ENCODE results near the gene OLIG1. TPM values are rescaled to one million over a fixed set of nuclear protein-coding genes. Genes with fewer than 3 reads are reported as not detected.

Gene OLIG1
- total RNA-seq, 2 donors from 2014 or later = 0.20 TPM; not detected in 1

- Mint-ChIP-seq H3K27me3 (peaks cover 42 to 57% of the 10 kb centered on the region in 2 donors), H3K9me3 (no peaks in the 10 kb centered on the region), H3K36me3 (no peaks in the 10 kb centered on the region), H3K4me1 (ENCODE audit: low read depth in 2 of 2) (peaks cover 16 to 36% of the 10 kb centered on the region in 2 donors), H3K4me3 (no peak overlapping the region), H3K27ac (no peak overlapping the region)
- no peak for DNase-seq (ENCODE audit: low spot score)
- ATAC-seq = no peak
These were observed 5.2 kb downstream of the OLIG1 start for GRCh38 chr21:33075128-33075527.

GRCh38 chr21:33075596-33076195, 5.8 kb downstream of the OLIG1 start:
- Mint-ChIP-seq H3K27ac (no peak overlapping the region), H3K27me3 (peaks cover 45 to 57% of the 10 kb centered on the region in 2 donors), H3K36me3 (no peaks in the 10 kb centered on the region), H3K4me3 (no peak overlapping the region), H3K4me1 (ENCODE audit: low read depth in 2 of 2) (peaks cover 16 to 36% of the 10 kb centered on the region in 2 donors), H3K9me3 (no peaks in the 10 kb centered on the region)
- ATAC-seq (no peak), DNase-seq (ENCODE audit: low spot score) (no peak)

- Mint-ChIP-seq H3K4me3 (no peak overlapping the region), H3K36me3 (no peaks in the 10 kb centered on the region), H3K9me3 (no peaks in the 10 kb centered on the region), H3K27me3 (peaks cover 42 to 57% of the 10 kb centered on the region in 2 donors), H3K4me1 (ENCODE audit: low read depth in 2 of 2) (peaks cover 16 to 30% of the 10 kb centered on the region in 2 donors), H3K27ac (no peak overlapping the region)
- ATAC-seq (no peak), DNase-seq (ENCODE audit: low spot score) (no peak)
These were observed 6.8 kb downstream of the OLIG1 start for GRCh38 chr21:33076600-33077329.

GRCh38 chr21:33078907-33079582, 9.1 kb downstream of the OLIG1 start:
- H3K27me3 Mint-ChIP-seq = peaks cover 25 to 34% of the 10 kb centered on the region in 2 donors
- no peaks in the 10 kb centered on the region for H3K9me3 Mint-ChIP-seq
- H3K4me1 Mint-ChIP-seq (ENCODE audit: low read depth in 2 of 2) = peaks cover 10 to 26% of the 10 kb centered on the region in 2 donors
- no peak overlapping the region for H3K4me3 Mint-ChIP-seq
- DNase-seq (ENCODE audit: low spot score) (peak; percentile 80), ATAC-seq (peak; percentile 97 to 98)
- H3K27ac Mint-ChIP-seq = peak overlapping the region in 1 of 2 donors; percentile 57
- H3K36me3 Mint-ChIP-seq = no peaks in the 10 kb centered on the region

- Mint-ChIP-seq H3K4me1 (ENCODE audit: low read depth in 2 of 2) (peaks cover 10 to 26% of the 10 kb centered on the region in 2 donors), H3K4me3 (no peak overlapping the region), H3K27me3 (peaks cover 22 to 36% of the 10 kb centered on the region in 2 donors), H3K27ac (peak overlapping the region in 1 of 2 donors; percentile 38), H3K36me3 (no peaks in the 10 kb centered on the region), H3K9me3 (no peaks in the 10 kb centered on the region)
- no peak for ATAC-seq
- no peak for DNase-seq (ENCODE audit: low spot score)
These were observed 10.4 kb downstream of the OLIG1 start for GRCh38 chr21:33080376-33080775.

GRCh38 chr21:33080776-33081175, 10.8 kb downstream of the OLIG1 start:
- peaks cover 21 to 37% of the 10 kb centered on the region in 2 donors for H3K27me3 Mint-ChIP-seq
- no peak for ATAC-seq
- H3K4me3 Mint-ChIP-seq = no peak overlapping the region
- peaks cover 10 to 26% of the 10 kb centered on the region in 2 donors for H3K4me1 Mint-ChIP-seq (ENCODE audit: low read depth in 2 of 2)
- no peaks in the 10 kb centered on the region for H3K36me3 Mint-ChIP-seq
- DNase-seq (ENCODE audit: low spot score) = no peak
- peak overlapping the region in 1 of 2 donors; percentile 38 for H3K27ac Mint-ChIP-seq
- no peaks in the 10 kb centered on the region for H3K9me3 Mint-ChIP-seq

- H3K27ac Mint-ChIP-seq = no peak overlapping the region
These were observed 18.4 kb downstream of the OLIG1 start for GRCh38 chr21:33088384-33088783.

GRCh38 chr21:33089395-33090119, 19.6 kb downstream of the OLIG1 start:
- ATAC-seq (no peak), DNase-seq (ENCODE audit: low spot score) (no peak)
- Mint-ChIP-seq H3K36me3 (no peaks in the 10 kb centered on the region), H3K4me3 (no peak overlapping the region), H3K4me1 (ENCODE audit: low read depth in 2 of 2) (no peaks in the 10 kb centered on the region), H3K27me3 (peaks cover 13 to 21% of the 10 kb centered on the region in 2 donors), H3K9me3 (no peaks in the 10 kb centered on the region), H3K27ac (no peak overlapping the region)

More at GRCh38 chr21:33088384-33088783, 18.4 kb downstream of the OLIG1 start:
- H3K9me3 Mint-ChIP-seq = no peaks in the 10 kb centered on the region
- no peak overlapping the region for H3K4me3 Mint-ChIP-seq
- DNase-seq (ENCODE audit: low spot score) (no peak), ATAC-seq (no peak)
- no peaks in the 10 kb centered on the region for H3K4me1 Mint-ChIP-seq (ENCODE audit: low read depth in 2 of 2)
- H3K36me3 Mint-ChIP-seq = no peaks in the 10 kb centered on the region
- peaks cover 14 to 24% of the 10 kb centered on the region in 2 donors for H3K27me3 Mint-ChIP-seq

- Mint-ChIP-seq H3K27ac (no peak overlapping the region), H3K36me3 (no peaks in the 10 kb centered on the region), H3K9me3 (no peaks in the 10 kb centered on the region), H3K4me3 (no peak overlapping the region), H3K27me3 (peaks cover 12 to 15% of the 10 kb centered on the region in 2 donors), H3K4me1 (ENCODE audit: low read depth in 2 of 2) (no peaks in the 10 kb centered on the region)
- DNase-seq (ENCODE audit: low spot score) (no peak), ATAC-seq (no peak)
These were observed 26.5 kb downstream of the OLIG1 start for GRCh38 chr21:33096426-33096825.

GRCh38 chr21:33099131-33099530, 29.2 kb downstream of the OLIG1 start:
- no peaks in the 10 kb centered on the region for H3K4me1 Mint-ChIP-seq (ENCODE audit: low read depth in 2 of 2)
- H3K27me3 Mint-ChIP-seq = peaks cover 13 to 28% of the 10 kb centered on the region in 2 donors
- DNase-seq (ENCODE audit: low spot score) (no peak), ATAC-seq (no peak)
- H3K36me3 Mint-ChIP-seq = no peaks in the 10 kb centered on the region
- no peak overlapping the region for H3K27ac Mint-ChIP-seq
- H3K9me3 Mint-ChIP-seq = no peaks in the 10 kb centered on the region
- no peak overlapping the region for H3K4me3 Mint-ChIP-seq

GRCh38 chr21:33101300-33101911, 31.5 kb downstream of the OLIG1 start:
- ATAC-seq (peak; percentile 24 to 57), DNase-seq (ENCODE audit: low spot score) (no peak)
- no peaks in the 10 kb centered on the region for H3K36me3 Mint-ChIP-seq
- H3K4me3 Mint-ChIP-seq = no peak overlapping the region
- H3K27ac Mint-ChIP-seq = no peak overlapping the region
- no peaks in the 10 kb centered on the region for H3K4me1 Mint-ChIP-seq (ENCODE audit: low read depth in 2 of 2)
- peaks cover 28 to 45% of the 10 kb centered on the region in 2 donors for H3K27me3 Mint-ChIP-seq
- H3K9me3 Mint-ChIP-seq = no peaks in the 10 kb centered on the region

GRCh38 chr21:33105088-33105487, 35.1 kb downstream of the OLIG1 start:
- Mint-ChIP-seq H3K36me3 (no peaks in the 10 kb centered on the region), H3K4me3 (no peak overlapping the region), H3K9me3 (no peaks in the 10 kb centered on the region), H3K4me1 (ENCODE audit: low read depth in 2 of 2) (peaks cover 0 to 4% of the 10 kb centered on the region in 2 donors), H3K27ac (no peak overlapping the region), H3K27me3 (peaks cover 46 to 66% of the 10 kb centered on the region in 2 donors)
- ATAC-seq = no peak
- no peak for DNase-seq (ENCODE audit: low spot score)

GRCh38 chr21:33108228-33108627, 38.3 kb downstream of the OLIG1 start:
- ATAC-seq = no peak
- Mint-ChIP-seq H3K27ac (no peak overlapping the region), H3K9me3 (no peaks in the 10 kb centered on the region), H3K36me3 (no peaks in the 10 kb centered on the region), H3K4me1 (ENCODE audit: low read depth in 2 of 2) (peaks cover 0 to 4% of the 10 kb centered on the region in 2 donors), H3K27me3 (peaks cover 63 to 85% of the 10 kb centered on the region in 2 donors), H3K4me3 (no peak overlapping the region)
- no peak for DNase-seq (ENCODE audit: low spot score)

All from natural killer cell treated with Interleukin-12 subunit alpha and Interleukin-12 subunit beta and Interleukin-15 and Interleukin-18, amount 100 ng/mL, for 72 hours (primary cell).